SU-DHL-6 (cell line): ENCODE data around the gene ARPC1B.

Experiments used
- H2AFZ ChIP-seq: fragments of 200-600 bp; sonication (generic); 2 replicates; pipeline ENCODE4 v1.6.1; 2014; ENCODE audit warnings: low read depth, mild to moderate bottlenecking, moderate library complexity, mixed read lengths, antibody characterized with exemption, low read length; ENCODE audit not compliant: severe bottlenecking
- H3F3A ChIP-seq: fragments of 200-600 bp; shearing (Covaris generic); 2 replicates; pipeline ENCODE4 v1.6.0; 2016; ENCODE audit warnings: antibody characterized with exemption, mild to moderate bottlenecking; ENCODE audit not compliant: insufficient read depth
- H3K27ac ChIP-seq: fragments of 200-600 bp; sonication (generic); 2 replicates; pipeline ENCODE4 v1.5.1; 2016; ENCODE audit warnings: low read depth, mild to moderate bottlenecking, low read length, moderate library complexity, mixed read lengths
- H3K27me3 ChIP-seq: fragments of 200-600 bp; sonication (generic), shearing (Covaris generic); 2 replicates; pipeline ENCODE4 v1.6.0; 2014; ENCODE audit warnings: mild to moderate bottlenecking, low read length
- H3K36me3 ChIP-seq: fragments of 200-600 bp; sonication (generic); 2 replicates; pipeline ENCODE4 v1.6.1; 2014; ENCODE audit warnings: mild to moderate bottlenecking, low read length, mixed read lengths
- H3K4me2 ChIP-seq: fragments of 300-600, 200-600 bp; shearing (Covaris generic), sonication (generic); 2 replicates; pipeline ENCODE4 v1.6.0; 2014; ENCODE audit warnings: low read length, low read depth, mild to moderate bottlenecking; ENCODE audit not compliant: poor library complexity, severe bottlenecking
- H3K4me3 ChIP-seq: fragments of 200-600 bp; sonication (generic); 2 replicates; pipeline ENCODE4 v1.5.1; 2014; ENCODE audit warnings: antibody characterized with exemption, low read length, mild to moderate bottlenecking, mixed read lengths; ENCODE audit not compliant: insufficient read depth, poor library complexity, severe bottlenecking
- H3K79me2 ChIP-seq: fragments of 200-600 bp; sonication (generic); 2 replicates; pipeline ENCODE4 v1.6.1; 2014; ENCODE audit warnings: mild to moderate bottlenecking, low read length, moderate library complexity; ENCODE audit not compliant: insufficient read depth
- H3K9ac ChIP-seq: fragments of 200-600 bp; sonication (generic); 2 replicates; pipeline ENCODE4 v1.7.0; 2014; ENCODE audit warnings: mild to moderate bottlenecking, low read length
- H3K9me2 ChIP-seq: fragments of 200-600 bp; sonication (generic); replicated peaks from 2 replicates; pipeline ENCODE4 v1.6.1; 2014; ENCODE audit warnings: low read length; ENCODE audit not compliant: insufficient read depth
- H3K9me3 ChIP-seq: fragments of 200-600 bp; sonication (generic); 2 replicates; pipeline ENCODE4 v1.6.1; 2014; ENCODE audit warnings: low read length, mixed read lengths; ENCODE audit not compliant: insufficient read depth
- H4K20me1 ChIP-seq: fragments of 200-600 bp; sonication (generic); 2 replicates; pipeline ENCODE4 v1.6.1; 2014; ENCODE audit warnings: low read depth, mild to moderate bottlenecking, antibody characterized with exemption, low read length, moderate library complexity, mixed read lengths
- EZH2phosphoT487 ChIP-seq: fragments of 200-600 bp; sonication (generic), shearing (Covaris generic); conservative IDR thresholded peaks from 2 replicates; pipeline ENCODE4 v1.6.1; 2018; ENCODE audit warnings: mild to moderate bottlenecking, antibody characterized with exemption, low read length, moderate library complexity, mixed read lengths
- TF ChIP-seq, protein P1 (sequence below): fragments of 200-600 bp; sonication (generic); IDR thresholded peaks from one replicate; pipeline ENCODE4 v1.5.1; 2017; ENCODE audit warnings: antibody characterized with exemption, mild to moderate bottlenecking, low read length, moderate library complexity; ENCODE audit not compliant: insufficient read depth, poor library complexity, severe bottlenecking

Gene ARPC1B

DNA sequence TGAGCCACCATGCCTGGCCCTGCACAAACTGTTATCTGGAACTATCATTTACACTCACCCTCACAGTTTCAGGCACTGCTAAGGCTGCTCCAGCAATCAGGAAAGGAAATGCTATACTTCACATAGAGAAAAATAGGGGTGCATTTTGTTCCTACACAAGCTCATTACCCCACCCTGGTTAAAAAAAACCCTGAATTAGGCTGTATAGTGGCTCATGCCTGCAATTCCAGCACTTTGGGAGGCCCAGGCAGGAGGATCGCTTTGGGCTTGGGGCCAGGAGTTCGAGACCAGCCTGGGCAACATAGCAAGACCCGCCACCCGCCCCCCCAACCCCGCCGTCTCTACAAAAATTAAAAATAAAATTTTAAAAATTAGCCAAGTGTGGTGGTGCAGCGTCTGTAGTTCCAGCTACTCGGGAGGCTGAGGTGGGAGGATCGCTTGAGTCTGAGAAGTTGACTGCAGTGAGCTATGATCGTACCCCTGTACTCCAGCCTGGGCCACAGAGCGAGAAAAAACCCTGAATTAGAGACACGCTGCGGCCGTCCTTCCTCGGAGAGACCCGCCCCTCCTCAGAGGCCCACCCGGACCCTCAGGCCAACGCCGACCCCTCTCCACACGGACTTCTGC lies 63.5 kb downstream of the ARPC1B start:
- 0 out of 2 replicates have a peak, but pooled peaks cover 1% of the 10 kb centered on the region for H3K36me3 ChIP-seq
- peak overlapping the region; percentile 99 for H2AFZ ChIP-seq

GRCh38 chr7:99438573-99439480 lies 64.3 kb downstream of the ARPC1B start, which contains the start of the genes CPSF4 and PTCD1:
Gene CPSF4 (plus strand): TSS chr7:99438943. CDS start chr7:99439083, 140 bp downstream.
Gene PTCD1 (minus strand): TSS chr7:99438798. CDS start chr7:99435242, 3,556 bp downstream.
- H3K9me3 ChIP-seq, result no peaks in the 10 kb centered on the region
- peak within 1 kb of the TSS; percentile 81 for H3K4me2 ChIP-seq
- H3K27ac ChIP-seq, result peak within 1 kb of the TSS; percentile 55
- no peaks in the 10 kb centered on the region for H3K9me2 ChIP-seq
- H3F3A ChIP-seq, result no peaks in the 10 kb centered on the region
- peak within 1 kb of the TSS; percentile 99 for H2AFZ ChIP-seq
- H4K20me1 ChIP-seq, result peaks cover 3% of the 10 kb centered on the region; the same call in 1 of the 2 replicates
- TF ChIP-seq, protein P1, sequence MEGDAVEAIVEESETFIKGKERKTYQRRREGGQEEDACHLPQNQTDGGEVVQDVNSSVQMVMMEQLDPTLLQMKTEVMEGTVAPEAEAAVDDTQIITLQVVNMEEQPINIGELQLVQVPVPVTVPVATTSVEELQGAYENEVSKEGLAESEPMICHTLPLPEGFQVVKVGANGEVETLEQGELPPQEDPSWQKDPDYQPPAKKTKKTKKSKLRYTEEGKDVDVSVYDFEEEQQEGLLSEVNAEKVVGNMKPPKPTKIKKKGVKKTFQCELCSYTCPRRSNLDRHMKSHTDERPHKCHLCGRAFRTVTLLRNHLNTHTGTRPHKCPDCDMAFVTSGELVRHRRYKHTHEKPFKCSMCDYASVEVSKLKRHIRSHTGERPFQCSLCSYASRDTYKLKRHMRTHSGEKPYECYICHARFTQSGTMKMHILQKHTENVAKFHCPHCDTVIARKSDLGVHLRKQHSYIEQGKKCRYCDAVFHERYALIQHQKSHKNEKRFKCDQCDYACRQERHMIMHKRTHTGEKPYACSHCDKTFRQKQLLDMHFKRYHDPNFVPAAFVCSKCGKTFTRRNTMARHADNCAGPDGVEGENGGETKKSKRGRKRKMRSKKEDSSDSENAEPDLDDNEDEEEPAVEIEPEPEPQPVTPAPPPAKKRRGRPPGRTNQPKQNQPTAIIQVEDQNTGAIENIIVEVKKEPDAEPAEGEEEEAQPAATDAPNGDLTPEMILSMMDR, result no peak
- no peak for TF ChIP-seq EZH2phosphoT487
- H3K36me3 ChIP-seq, result 0 out of 2 replicates have a peak, but pooled peaks cover 4% of the 10 kb centered on the region
- peak within 1 kb of the TSS; percentile 99 for H3K4me3 ChIP-seq
- H3K27me3 ChIP-seq, result no peaks in the 10 kb centered on the region
- peak within 1 kb of the TSS; percentile 89 for H3K9ac ChIP-seq
- peaks cover 44% of the 10 kb centered on the region for H3K79me2 ChIP-seq

More for the DNA sequence above, 63.5 kb downstream of the ARPC1B start:
- Histone ChIP-seq H3K9me3 (no peaks in the 10 kb centered on the region), H3K9ac (peak overlapping the region; percentile 89), H4K20me1 (peaks cover 3% of the 10 kb centered on the region; the same call in 1 of the 2 replicates), H3K27ac (peak overlapping the region; percentile 39), H3K9me2 (no peaks in the 10 kb centered on the region), H3K79me2 (peaks cover 44% of the 10 kb centered on the region), H3F3A (no peaks in the 10 kb centered on the region), H3K4me3 (peak overlapping the region; percentile 99), H3K4me2 (peak overlapping the region; percentile 81), H3K27me3 (no peaks in the 10 kb centered on the region)
- TF ChIP-seq EZH2phosphoT487, result no peak
- TF ChIP-seq, protein P1, result no peak

GRCh38 chr7:99440195-99440594 lies 65.7 kb downstream of the ARPC1B start:
- Histone ChIP-seq H2AFZ (no peak overlapping the region), H3K4me2 (peak overlapping the region; percentile 81), H3F3A (no peaks in the 10 kb centered on the region), H3K4me3 (peak overlapping the region; percentile 99), H3K79me2 (peaks cover 44% of the 10 kb centered on the region), H3K27ac (no peak overlapping the region), H3K27me3 (no peaks in the 10 kb centered on the region), H4K20me1 (peaks cover 3% of the 10 kb centered on the region; the same call in 1 of the 2 replicates), H3K36me3 (peaks cover 14% of the 10 kb centered on the region; the same call in 1 of the 2 replicates), H3K9me2 (no peaks in the 10 kb centered on the region), H3K9me3 (no peaks in the 10 kb centered on the region), H3K9ac (peak overlapping the region; percentile 89)
- TF ChIP-seq, protein P1, result no peak
- no peak for TF ChIP-seq EZH2phosphoT487
